AG04449 (cell line): ENCODE results near the gene SDK2.

ENCODE experiments used
- CTCF ChIA-PET: fragments of 350-600 bp; formaldehyde crosslinking; extraction: SDS; loops from one replicate; lab custom pipeline; 2021; ENCODE audit warnings: antibody characterized with exemption; lab: Yijun Ruan, JAX
- POLR2A ChIA-PET: fragments of 400-600, 350-600 bp; formaldehyde crosslinking; extraction: SDS; loops from one replicate; lab custom pipeline; 2020; ENCODE audit warnings: antibody characterized with exemption, inconsistent platforms; lab: Yijun Ruan, JAX
- DNase-seq: peaks from one replicate; pipeline ENCODE4 v3.0.0-alpha.2; 2010; ENCODE audit warnings: low read depth, low spot score
- H3K4me3 ChIP-seq: 2 replicates; pipeline ENCODE4 v1.5.1; 2011; ENCODE audit warnings: low read depth, mild to moderate bottlenecking, control low read depth, low read length
- CTCF ChIP-seq: IDR thresholded peaks from one replicate; pipeline ENCODE4 v1.5.1; 2011; ENCODE audit warnings: mild to moderate bottlenecking, moderate library complexity, low read length, control low read depth, inconsistent platforms; ENCODE audit not compliant: insufficient read depth; ENCODE audit errors: missing control alignments

The SDK2 gene

GRCh38 chr17:73293031-73293430 lies 351.2 kb downstream of the SDK2 start:
- CTCF ChIA-PET, result interaction anchor here (1.1 kb wide), 1 partner anchor 38 kb away, joined by 3 read pairs; no protein-coding TSS in a partner anchor
- POLR2A ChIA-PET, result no interaction called here
- no peak for DNase-seq
- TF ChIP-seq CTCF, result no peak
- H3K4me3 ChIP-seq, result no peak overlapping the region

DNA sequence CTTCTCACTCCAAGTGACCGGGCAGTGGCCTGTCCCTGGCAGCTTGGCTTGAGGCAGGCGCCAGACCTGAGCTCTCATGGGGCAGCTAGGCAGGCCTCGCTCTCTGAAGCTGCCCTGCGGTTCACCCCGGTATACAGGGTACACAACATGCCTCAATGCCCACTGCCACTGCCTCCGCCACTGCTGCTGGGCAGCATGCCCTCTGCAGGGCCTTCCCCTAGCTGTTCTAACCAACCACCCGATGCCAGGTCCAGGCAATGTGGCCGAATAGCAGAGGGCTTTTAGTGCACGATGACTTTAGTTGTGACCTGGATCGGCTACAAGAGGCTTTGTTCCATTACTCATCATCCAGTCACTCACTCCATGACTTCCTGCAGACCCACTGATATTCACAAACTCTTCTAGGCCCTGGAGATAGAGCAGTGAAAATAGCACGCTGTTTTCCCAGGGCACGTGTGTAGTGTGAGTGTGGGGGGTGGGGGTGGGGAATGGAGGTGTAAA lies 352.2 kb downstream of the SDK2 start:
- DNase-seq, result no peak
- CTCF ChIA-PET, result interaction anchor here (1.7 to 3.0 kb wide), 4 partner anchors 14 to 78 kb away, joined by 4 to 17 read pairs (median 12); partner anchors contain the start of gene CDC42EP4
- POLR2A ChIA-PET, result interaction anchor here (1.0 to 1.8 kb wide), 3 partner anchors 10 to 19 kb away, joined by 3 to 14 read pairs (median 6); partner anchors contain the start of gene CDC42EP4
- H3K4me3 ChIP-seq, result no peak overlapping the region
- no peak for TF ChIP-seq CTCF

GRCh38 chr17:73291260-73291801 lies 352.9 kb downstream of the SDK2 start:
- POLR2A ChIA-PET, result interaction anchor here (1.0 to 1.8 kb wide), 3 partner anchors 11 to 19 kb away, joined by 3 to 14 read pairs (median 6); partner anchors contain the start of gene CDC42EP4
- no peak overlapping the region for H3K4me3 ChIP-seq
- TF ChIP-seq CTCF, result no peak
- CTCF ChIA-PET, result interaction anchor here (1.1 to 3.0 kb wide), 6 partner anchors 14 to 564 kb away, joined by 3 to 17 read pairs (median 8); partner anchors contain the start of gene CDC42EP4
- no peak for DNase-seq

DNA sequence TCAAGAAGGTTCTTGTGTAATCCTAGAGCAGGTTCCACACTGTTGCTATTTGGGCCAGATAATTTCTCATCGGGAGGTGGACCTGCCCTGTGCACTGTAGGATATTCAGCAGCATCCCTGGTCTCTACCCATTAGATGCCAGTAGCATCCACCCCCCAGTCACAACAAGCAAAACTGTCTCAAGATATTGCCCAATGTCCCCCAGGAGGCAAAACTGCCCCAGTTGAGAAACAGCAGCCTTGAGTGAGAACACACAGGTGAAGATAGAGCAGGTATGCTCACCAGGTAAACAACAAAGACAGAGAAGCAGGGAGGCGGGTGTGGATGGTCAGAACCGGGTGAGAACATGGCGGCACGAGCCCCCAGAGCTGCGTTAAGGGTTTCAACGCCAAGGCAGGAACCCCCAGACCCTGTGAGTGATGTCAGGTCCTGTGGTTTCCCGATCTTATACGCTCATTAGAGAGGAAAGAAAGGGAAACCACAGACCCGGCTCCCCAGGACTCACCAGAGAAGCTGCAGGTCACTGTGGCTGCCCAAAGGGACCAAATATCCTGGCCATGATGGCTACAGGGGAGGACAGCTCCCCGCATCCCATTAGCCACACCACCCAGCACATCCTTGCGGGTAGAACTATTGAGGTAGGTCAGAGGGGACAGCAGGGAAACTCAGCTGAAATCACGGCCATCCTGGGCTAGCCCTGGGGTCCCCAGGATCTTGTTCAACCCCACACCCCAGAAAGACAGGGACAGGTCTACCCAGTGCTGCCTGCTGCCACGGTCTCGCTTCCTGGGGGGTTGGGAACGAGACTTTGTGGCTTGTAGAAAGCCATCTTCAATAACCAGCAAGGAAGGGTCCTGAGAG lies 353.6 kb downstream of the SDK2 start:
- ChIA-PET CTCF (interaction anchor here (0.9 to 3.0 kb wide), 9 partner anchors 9 to 563 kb away, joined by 3 to 17 read pairs (median 4); partner anchors contain the start of gene CDC42EP4), POLR2A (interaction anchor here (0.6 to 1.8 kb wide), 3 partner anchors 11 to 20 kb away, joined by 3 to 14 read pairs (median 6); partner anchors contain the start of gene CDC42EP4)
- TF ChIP-seq CTCF, result no peak
- no peak overlapping the region for H3K4me3 ChIP-seq
- no peak for DNase-seq

- POLR2A ChIA-PET, result no interaction called here
- H3K4me3 ChIP-seq, result no peak overlapping the region
- DNase-seq, result no peak
- CTCF ChIA-PET, result interaction anchor here (0.9 to 3.0 kb wide), 6 partner anchors 8 to 50 kb away, joined by 3 to 17 read pairs (median 4); partner anchors contain the start of gene CDC42EP4
- TF ChIP-seq CTCF, result no peak
Measured at GRCh38 chr17:73289549-73290254, 354.5 kb downstream of the SDK2 start.
